Kidney (tissue), 14 donors: ENCODE measurements around the gene ZNF48. TPM values are rescaled to one million over a fixed set of nuclear protein-coding genes. Genes with fewer than 3 reads are reported as not detected.

Source experiments
- DNase-seq, 5 donors: peaks; one replicate each; pipeline ENCODE4 v3.0.0-alpha.2; 2013 to 2020
- FAIRE-seq: peaks from 2 replicates; lab custom pipeline; 2012; peaks lifted over from hg19 to GRCh38; lab: Jason Lieb, UNC
- H3K27ac ChIP-seq, 2 donors: one replicate each; pipeline ENCODE4 v1.7.0; 2013; ENCODE audit warnings: low read depth in 2 of 2, low read length in 2 of 2, inconsistent platforms in 1 of 2
- H3K27me3 ChIP-seq: one replicate; pipeline ENCODE4 v1.7.1; 2013; ENCODE audit warnings: low read length, inconsistent platforms; ENCODE audit not compliant: control insufficient read depth, insufficient read depth
- H3K36me3 ChIP-seq, 3 donors: one replicate each; pipeline versions ENCODE4 v1.7.0 to v1.7.1; 2013; ENCODE audit warnings: low read length in 3 of 3, control low read depth in 1 of 3, inconsistent platforms in 1 of 3; ENCODE audit not compliant: insufficient read depth in 3 of 3, control insufficient read depth in 2 of 3
- H3K4me1 ChIP-seq, 3 donors: one replicate each; pipeline versions ENCODE4 v1.7.0 to v1.7.1; 2013; ENCODE audit warnings: low read length in 3 of 3, inconsistent platforms in 1 of 3, low read depth in 1 of 3; ENCODE audit not compliant: control insufficient read depth in 2 of 3, insufficient read depth in 2 of 3
- H3K4me3 ChIP-seq, 3 donors: one replicate each; pipeline versions ENCODE4 v1.7.0 to v1.8.1; 2013; ENCODE audit warnings: low read length in 3 of 3, control low read depth in 1 of 3, inconsistent platforms in 1 of 3
- H3K9ac ChIP-seq, 3 donors: one replicate each; pipeline versions ENCODE4 v1.7.0 to v1.7.1; 2013; ENCODE audit warnings: low read length in 3 of 3, control low read depth in 1 of 3, inconsistent platforms in 1 of 3
- H3K9me3 ChIP-seq, 3 donors: one replicate each; pipeline versions ENCODE4 v1.7.0 to v1.7.1; 2013; ENCODE audit warnings: low read length in 3 of 3, control low read depth in 1 of 3, inconsistent platforms in 1 of 3; ENCODE audit not compliant: control insufficient read depth in 2 of 3, insufficient read depth in 1 of 3
- CTCF ChIP-seq: IDR thresholded peaks from 3 replicates; pipeline ENCODE4 v1.5.1; 2012; ENCODE audit warnings: mild to moderate bottlenecking, moderate library complexity, borderline replicate concordance; ENCODE audit not compliant: insufficient read depth; ENCODE audit errors: extremely low read depth
- intact Hi-C: fragments of 100-400 bp; cut with DNase I; formaldehyde crosslinking; loops from one replicate; pipeline ENCODE4 v1.11.1; 2022
- polyA plus RNA-seq: library from polyadenylated mRNA; stranded (reverse); fragments of 350-450 nt; fragmentation: Illumina TruSeq; extraction: RNeasy Lipid Tissue Mini Kit (QIAGEN cat#74804); gene quantifications from one replicate; pipeline ENCODE4 v1.2.3, GENCODE V29; 2014; ENCODE audit warnings: low read depth, low replicate concordance; ENCODE audit not compliant: insufficient read depth
- total RNA-seq: library from RNA; stranded (reverse); fragmentation: NEBNext Ultra II Directional; extraction: Animal tissue kit (Norgen Biotek cat#: 25700); gene quantifications from one replicate; pipeline ENCODE4 v1.2.1, GENCODE V29; 2021
- donor health status: control.
- donor health status: control.
- donor health status: control.
- donor health status: control.
- donor health status: control.
- donor health status: DM: yes; HTN: yes; CAD: no.
- donor health status: Normal renal cell carcinoma (clear cell type).

The ZNF48 gene
- total and polyA plus RNA-seq, 2 donors from 2014 or later, result 6.9 to 9.7 TPM

GRCh38 chr16:30401768-30402425 lies 6.7 kb downstream of the ZNF48 start:
- TF ChIP-seq CTCF, result no peak
- DNase-seq (no peak), FAIRE-seq (no peak)
- no peak overlapping the region for H3K9ac ChIP-seq
- no peaks in the 10 kb centered on the region for H3K27me3 ChIP-seq
- no peak overlapping the region for H3K4me3 ChIP-seq
- intact Hi-C loops, result no loop called here
- H3K36me3 ChIP-seq, result peaks cover 0 to 3% (median 0%) of the 10 kb centered on the region in 3 donors
- H3K4me1 ChIP-seq, result peaks cover 0 to 2% (median 0%) of the 10 kb centered on the region in 3 donors
- H3K27ac ChIP-seq, result no peak overlapping the region
- no peaks in the 10 kb centered on the region for H3K9me3 ChIP-seq

GRCh38 chr16:30406795-30407101 lies 11.5 kb downstream of the ZNF48 start:
- Histone ChIP-seq H3K9ac (peak overlapping the region; percentile 29 to 81 (median 75)), H3K4me3 (peak overlapping the region; percentile 65 to 85 (median 85)), H3K27me3 (no peaks in the 10 kb centered on the region), H3K27ac (peak overlapping the region in 1 of 2 donors; percentile 84), H3K36me3 (peaks cover 0 to under 1% (median 0%) of the 10 kb centered on the region in 3 donors), H3K4me1 (peaks cover 0 to 12% (median 5%) of the 10 kb centered on the region in 3 donors), H3K9me3 (no peaks in the 10 kb centered on the region)
- DNase-seq, result no peak
- no peak for TF ChIP-seq CTCF
- intact Hi-C loops, result no loop called here
- no peak for FAIRE-seq

- intact Hi-C loops, result no loop called here
- H3K9me3 ChIP-seq, result no peaks in the 10 kb centered on the region
- H3K9ac ChIP-seq, result peak within 1 kb of the TSS; percentile 42 to 81 (median 75)
- H3K27ac ChIP-seq, result peak within 1 kb of the TSS; percentile 84 to 88
- DNase-seq (peak; percentile 91 to 98 (median 94)), FAIRE-seq (no peak)
- no peaks in the 10 kb centered on the region for H3K27me3 ChIP-seq
- TF ChIP-seq CTCF, result no peak
- peak within 1 kb of the TSS; percentile 65 to 85 (median 85) for H3K4me3 ChIP-seq
- peaks cover 0 to 2% (median 0%) of the 10 kb centered on the region in 3 donors for H3K36me3 ChIP-seq
- H3K4me1 ChIP-seq, result peaks cover 0 to 15% (median 7%) of the 10 kb centered on the region in 3 donors
Measured at GRCh38 chr16:30407102-30407803, 12.0 kb downstream of the ZNF48 start, which contains the start of gene ZNF771. TSS of gene ZNF771 (plus strand) at chr16:30407606. CDS start at chr16:30408054, 448 bp downstream.
